ENCODE measurements around the gene TK2. TPM values are rescaled to one million over a fixed set of nuclear protein-coding genes. Genes with fewer than 3 reads are reported as not detected.

Gene TK2
- total and polyA plus RNA-seq, 7 donors = 4.0 to 14.7 (median 10.0) TPM

GRCh38 chr16:66462912-66463311 lies 87.0 kb downstream of the TK2 start:
- WGBS, 3 donors = 21 to 40% (median 26%) methylated on average over 1 of the region's 1 CpG
- DNase-seq = no peak
- H3K27ac ChIP-seq = no peak overlapping the region
- no peaks in the 10 kb centered on the region for H3K4me1 ChIP-seq
- intact Hi-C loops (cut with DNase I) = no loop called here
- TF ChIP-seq CTCF (IDR thresholded peaks at IDR 0.05) = no peak
- H3K27me3 ChIP-seq (ENCODE audit: insufficient read depth in 3 of 3, low read length in 2 of 3) = peaks cover 0 to 32% (median 3%) of the 10 kb centered on the region in 3 donors
- no peaks in the 10 kb centered on the region for H3K9me3 ChIP-seq
- no peaks in the 10 kb centered on the region for H3K36me3 ChIP-seq (ENCODE audit: insufficient read depth in 1 of 2, low read depth in 1 of 2)
- no peak for ATAC-seq
- no peak overlapping the region for H3K4me3 ChIP-seq

- Histone ChIP-seq H3K4me3 (no peak overlapping the region), H3K9me3 (no peaks in the 10 kb centered on the region), H3K27me3 (ENCODE audit: insufficient read depth in 3 of 3, low read length in 2 of 3) (peaks cover 0 to 23% (median 2%) of the 10 kb centered on the region in 3 donors), H3K36me3 (ENCODE audit: insufficient read depth in 1 of 2, low read depth in 1 of 2) (no peaks in the 10 kb centered on the region), H3K27ac (no peak overlapping the region), H3K4me1 (no peaks in the 10 kb centered on the region)
- intact Hi-C loops (cut with DNase I) = no loop called here
- no peak for ATAC-seq
- 81 to 90% (median 85%) methylated on average over 1 of the region's 1 CpG for WGBS, 3 donors
- no peak for TF ChIP-seq CTCF (IDR thresholded peaks at IDR 0.05)
- no peak for DNase-seq
Observed at GRCh38 chr16:66460703-66461102, 89.2 kb downstream of the TK2 start.

- intact Hi-C loops (cut with DNase I) = no loop called here
- Histone ChIP-seq H3K27ac (no peak overlapping the region), H3K4me1 (no peaks in the 10 kb centered on the region), H3K36me3 (ENCODE audit: insufficient read depth in 1 of 2, low read depth in 1 of 2) (no peaks in the 10 kb centered on the region), H3K4me3 (no peak overlapping the region), H3K27me3 (ENCODE audit: insufficient read depth in 3 of 3, low read length in 2 of 3) (peaks cover 0 to 23% (median 2%) of the 10 kb centered on the region in 3 donors), H3K9me3 (no peaks in the 10 kb centered on the region)
- DNase-seq (no peak), ATAC-seq (no peak)
- 37 to 44% (median 41%) methylated on average over 5 of the region's 5 CpGs for WGBS, 3 donors
- TF ChIP-seq CTCF (IDR thresholded peaks at IDR 0.05) = no peak
Observed at GRCh38 chr16:66459878-66460277, 90.0 kb downstream of the TK2 start.

GRCh38 chr16:66458853-66459252 lies 91.1 kb downstream of the TK2 start:
- no peak for DNase-seq
- peaks cover 0 to 23% (median 2%) of the 10 kb centered on the region in 3 donors for H3K27me3 ChIP-seq (ENCODE audit: insufficient read depth in 3 of 3, low read length in 2 of 3)
- no peak overlapping the region for H3K4me3 ChIP-seq
- H3K4me1 ChIP-seq = no peaks in the 10 kb centered on the region
- H3K9me3 ChIP-seq = no peaks in the 10 kb centered on the region
- no peak for ATAC-seq
- no peak for TF ChIP-seq CTCF (IDR thresholded peaks at IDR 0.05)
- no peaks in the 10 kb centered on the region for H3K36me3 ChIP-seq (ENCODE audit: insufficient read depth in 1 of 2, low read depth in 1 of 2)
- intact Hi-C loops (cut with DNase I) = no loop called here
- H3K27ac ChIP-seq = no peak overlapping the region
- 73 to 79% (median 76%) methylated on average over 7 of the region's 7 CpGs for WGBS, 3 donors

- H3K4me3 ChIP-seq = no peak overlapping the region
- no peaks in the 10 kb centered on the region for H3K4me1 ChIP-seq
- intact Hi-C loops (cut with DNase I) = no loop called here
- no peaks in the 10 kb centered on the region for H3K9me3 ChIP-seq
- no peak overlapping the region for H3K27ac ChIP-seq
- no peak for DNase-seq
- TF ChIP-seq CTCF (IDR thresholded peaks at IDR 0.05) = no peak
- WGBS, 3 donors = 89 to 100% (median 98%) methylated on average over 5 of the region's 5 CpGs
- no peaks in the 10 kb centered on the region for H3K36me3 ChIP-seq (ENCODE audit: insufficient read depth in 1 of 2, low read depth in 1 of 2)
- peaks cover 0 to 23% (median 2%) of the 10 kb centered on the region in 3 donors for H3K27me3 ChIP-seq (ENCODE audit: insufficient read depth in 3 of 3, low read length in 2 of 3)
- ATAC-seq = no peak
Observed at GRCh38 chr16:66458292-66458691, 91.6 kb downstream of the TK2 start.
